GM15510 (cell line): ENCODE data around the gene TGFB1.

Experiments
- POLR2A ChIP-seq: IDR thresholded peaks from 3 replicates; pipeline ENCODE4 v1.6.1; 2011; ENCODE audit warnings: borderline replicate concordance; ENCODE audit not compliant: insufficient read length; ENCODE audit errors: extremely low read depth

The TGFB1 gene

DNA sequence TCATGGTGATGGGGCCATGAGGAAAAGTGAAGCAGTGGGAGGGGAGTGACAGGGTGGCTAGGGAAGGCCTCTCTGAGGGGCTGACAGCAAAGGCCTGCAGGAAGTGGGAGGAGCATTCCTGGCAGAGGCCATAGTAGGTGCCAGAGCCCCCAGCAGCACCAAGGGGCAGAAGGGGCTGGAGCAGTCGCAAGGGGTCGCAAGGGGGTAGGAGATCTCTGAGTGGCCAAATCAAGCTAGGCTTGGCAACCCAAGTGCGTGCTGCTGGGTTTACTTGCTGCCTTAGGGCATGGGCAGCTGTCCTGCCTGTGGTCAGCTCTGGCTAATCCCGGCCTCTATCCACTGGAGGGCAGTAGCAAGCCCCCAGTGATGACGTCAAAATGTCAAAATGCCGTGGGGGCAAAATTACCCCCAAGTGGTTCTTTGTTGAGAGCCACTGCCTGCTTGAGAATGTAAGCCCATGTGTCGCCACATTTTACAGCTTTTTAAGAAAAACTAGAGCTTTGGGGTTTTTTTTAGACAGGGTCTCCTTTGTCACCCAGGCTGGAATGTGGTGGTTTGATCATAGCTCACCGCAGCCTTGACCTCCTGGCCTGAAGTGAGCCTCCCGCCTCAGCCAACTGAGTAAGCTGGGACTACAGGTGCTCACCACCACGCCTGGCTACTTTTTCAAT is 32.0 kb downstream of the TGFB1 start:
- TF ChIP-seq POLR2A = no peak

DNA sequence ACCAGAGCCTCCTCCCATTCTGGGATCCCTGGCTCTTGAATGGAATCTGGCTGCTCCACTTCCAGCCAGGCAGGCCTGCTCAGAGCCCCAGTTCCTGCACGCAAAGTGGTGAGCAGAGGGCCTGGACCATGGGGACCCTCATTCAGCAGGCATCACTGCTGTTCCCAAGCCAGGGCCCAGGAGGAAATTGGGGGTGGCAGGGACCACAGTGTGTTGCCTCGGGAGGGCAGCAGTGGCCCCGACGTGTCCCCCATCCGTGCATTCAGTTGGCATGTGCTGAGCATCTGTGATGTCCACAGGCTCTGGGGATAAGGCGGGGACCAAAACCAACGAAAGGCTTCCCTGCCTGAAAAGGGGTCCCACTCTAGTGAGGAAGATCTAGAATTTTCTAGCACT is 32.5 kb downstream of the TGFB1 start:
- TF ChIP-seq POLR2A = no peak

DNA sequence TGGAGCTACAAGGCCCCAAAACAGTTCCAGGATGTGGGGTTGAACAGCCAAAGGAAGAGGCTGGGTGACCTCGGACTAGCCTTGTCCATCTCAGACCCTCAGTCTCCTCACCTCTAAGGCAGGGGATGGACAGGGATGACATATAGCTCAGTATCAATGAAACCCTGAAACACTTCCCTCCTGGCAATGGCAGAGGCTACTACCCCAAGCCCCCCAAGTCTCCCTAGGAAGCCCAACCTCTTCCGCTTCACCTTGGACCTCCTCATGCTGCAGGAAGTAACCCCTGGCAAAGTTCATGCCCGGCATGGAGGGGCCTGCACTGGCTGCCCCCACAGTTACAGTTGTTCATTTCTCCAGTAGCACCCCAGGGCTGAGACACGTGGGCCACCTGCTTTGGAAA is 33.2 kb downstream of the TGFB1 start:
- no peak for TF ChIP-seq POLR2A

DNA sequence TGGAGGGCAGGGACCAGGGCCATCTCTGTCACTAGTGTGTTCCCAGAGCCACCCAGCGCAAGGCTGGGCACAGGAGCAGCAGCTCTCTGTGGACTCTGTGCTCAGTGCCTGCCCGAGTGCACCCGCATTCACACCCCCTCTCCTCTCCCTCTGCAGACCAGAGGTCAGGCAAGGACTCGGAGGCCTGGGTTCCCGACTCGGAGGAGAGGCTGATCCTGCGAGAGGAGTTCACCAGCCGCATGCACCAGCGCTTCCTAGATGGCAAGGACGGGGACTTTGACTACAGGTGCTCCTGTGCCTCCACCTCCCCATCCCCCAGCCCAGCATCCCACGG is 33.6 kb downstream of the TGFB1 start:
- TF ChIP-seq POLR2A = no peak

DNA sequence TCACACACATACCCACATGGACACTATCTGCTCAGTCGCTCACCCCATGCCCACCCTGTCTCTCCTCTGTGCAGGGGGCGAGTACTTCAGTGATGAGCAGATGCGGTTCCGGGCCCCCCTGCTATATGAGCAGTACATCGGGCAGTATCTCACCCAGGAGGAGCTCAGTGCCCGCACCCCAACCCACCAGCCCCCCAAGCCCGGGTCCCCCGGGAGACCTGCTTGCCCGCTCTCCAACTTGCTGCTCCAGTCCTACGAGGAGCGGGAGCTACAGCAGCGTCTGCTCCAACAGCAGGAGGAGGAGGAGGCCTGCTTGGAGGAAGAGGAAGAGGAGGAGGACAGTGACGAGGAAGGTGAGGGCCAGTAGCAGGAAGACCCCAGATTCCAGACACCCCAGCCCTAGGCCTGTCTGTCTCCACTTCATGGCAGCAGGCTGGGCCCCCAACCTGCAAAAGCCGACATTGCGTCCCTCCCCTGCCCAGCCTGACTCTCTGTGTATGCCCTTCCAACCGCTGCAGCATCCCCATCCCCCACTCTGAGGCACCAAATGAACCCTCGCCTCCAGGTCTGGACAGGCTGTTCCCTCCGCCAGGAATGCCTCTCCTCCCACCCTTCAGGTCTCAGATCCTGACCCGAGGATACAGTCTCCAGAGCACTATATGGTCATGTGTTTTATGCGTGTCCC is 34.1 kb downstream of the TGFB1 start:
- TF ChIP-seq POLR2A = no peak

DNA sequence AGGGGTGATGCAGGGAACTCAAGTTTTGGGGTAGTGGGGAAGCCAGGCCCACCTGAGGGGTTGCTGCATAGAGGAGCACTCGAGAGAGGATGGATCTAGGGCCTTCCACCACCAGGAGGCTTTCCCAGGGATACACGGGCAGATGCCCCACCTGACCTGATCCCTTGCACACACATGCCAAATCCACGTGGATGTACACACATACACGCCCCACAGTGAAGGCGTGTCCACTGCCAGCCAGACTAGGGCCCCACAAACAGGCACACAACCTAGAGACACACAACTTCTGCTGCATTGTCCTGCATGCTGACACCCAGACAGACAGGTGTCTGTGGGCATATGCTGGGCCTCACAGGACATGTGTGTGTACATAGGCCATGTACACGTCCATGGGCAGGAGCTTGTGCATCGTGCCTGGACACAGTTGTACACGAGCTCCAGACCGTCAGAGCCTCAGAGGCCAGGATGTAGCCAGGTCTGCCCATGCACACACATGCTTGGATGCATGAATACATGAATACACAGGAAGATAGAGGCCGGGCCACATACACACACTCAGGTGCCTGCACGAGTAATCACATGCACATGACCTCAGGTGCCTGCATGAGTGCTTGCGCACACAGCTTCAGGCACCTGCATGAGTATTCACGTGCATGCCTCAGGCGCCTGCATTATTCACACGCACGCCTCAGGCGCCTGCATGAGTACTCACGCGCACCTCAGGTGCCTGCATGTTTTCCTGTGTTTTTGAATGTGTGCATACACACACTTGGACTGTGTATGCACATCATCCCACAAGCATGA is 34.8 kb downstream of the TGFB1 start:
- peak; percentile 25 for TF ChIP-seq POLR2A

DNA sequence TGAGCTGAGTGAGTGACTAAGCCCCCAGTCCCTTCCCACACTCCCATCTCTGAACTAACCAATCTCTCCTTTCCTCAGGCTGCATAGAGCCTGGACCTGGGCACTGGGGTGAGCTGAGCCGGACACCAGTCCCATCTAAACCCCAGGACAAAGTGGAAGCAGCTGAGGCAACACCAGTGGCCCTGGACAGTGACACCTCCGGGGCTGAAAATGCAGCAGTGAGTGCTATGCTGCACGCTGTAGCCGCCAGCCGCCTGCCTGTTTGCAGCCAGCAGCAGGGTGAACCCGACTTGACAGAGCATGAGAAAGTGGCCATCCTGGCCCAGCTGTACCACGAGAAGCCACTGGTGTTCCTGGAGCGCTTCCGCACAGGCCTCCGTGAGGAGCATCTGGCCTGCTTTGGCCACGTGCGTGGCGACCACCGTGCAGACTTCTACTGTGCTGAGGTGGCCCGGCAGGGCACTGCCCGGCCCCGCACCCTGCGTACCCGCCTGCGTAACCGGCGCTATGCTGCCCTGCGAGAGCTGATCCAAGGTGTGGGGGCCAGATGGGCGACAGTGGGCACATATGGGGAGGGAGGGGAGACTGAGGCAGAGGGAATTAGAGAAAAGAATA is 37.3 kb downstream of the TGFB1 start:
- TF ChIP-seq POLR2A = no peak

DNA sequence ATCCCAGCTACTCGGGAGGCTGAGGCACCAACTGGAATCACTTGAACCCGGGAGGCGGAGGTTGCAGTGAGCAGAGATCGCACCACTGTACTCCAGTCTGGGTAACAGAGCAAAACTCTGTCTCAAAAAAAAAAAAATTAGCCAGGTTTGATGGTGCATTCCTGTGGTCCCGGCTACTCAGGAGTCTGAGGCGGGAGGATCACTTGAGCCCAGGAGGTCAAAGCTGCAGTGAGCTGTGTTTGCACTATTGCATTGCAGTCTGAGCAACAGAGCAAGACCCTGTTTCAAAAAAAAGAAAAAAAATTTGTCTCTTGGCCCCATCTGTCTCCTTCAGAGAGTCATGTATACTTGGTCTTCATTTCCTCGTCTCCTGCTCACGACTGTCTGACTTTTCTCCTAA is 42.1 kb downstream of the TGFB1 start:
- TF ChIP-seq POLR2A = no peak

DNA sequence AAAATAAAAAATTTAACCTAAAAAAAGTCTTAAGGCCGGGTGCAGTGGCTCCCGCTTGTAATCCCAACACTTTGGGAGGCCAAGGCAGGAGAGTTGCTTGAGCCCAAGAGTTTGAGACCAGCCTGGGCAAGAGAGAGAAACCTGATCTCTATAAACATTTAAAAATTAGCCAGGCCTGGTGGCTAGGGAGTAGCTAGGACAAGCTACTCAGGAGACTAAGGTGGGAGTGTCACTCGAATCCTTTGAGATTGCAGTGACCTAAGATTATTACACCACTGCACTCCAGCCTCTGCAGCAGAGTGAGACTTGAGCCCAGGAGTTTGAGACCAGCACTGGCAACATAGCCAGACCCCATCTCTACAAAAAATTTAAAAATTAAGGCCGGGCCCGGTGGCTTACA is 42.6 kb downstream of the TGFB1 start:
- TF ChIP-seq POLR2A = no peak

DNA sequence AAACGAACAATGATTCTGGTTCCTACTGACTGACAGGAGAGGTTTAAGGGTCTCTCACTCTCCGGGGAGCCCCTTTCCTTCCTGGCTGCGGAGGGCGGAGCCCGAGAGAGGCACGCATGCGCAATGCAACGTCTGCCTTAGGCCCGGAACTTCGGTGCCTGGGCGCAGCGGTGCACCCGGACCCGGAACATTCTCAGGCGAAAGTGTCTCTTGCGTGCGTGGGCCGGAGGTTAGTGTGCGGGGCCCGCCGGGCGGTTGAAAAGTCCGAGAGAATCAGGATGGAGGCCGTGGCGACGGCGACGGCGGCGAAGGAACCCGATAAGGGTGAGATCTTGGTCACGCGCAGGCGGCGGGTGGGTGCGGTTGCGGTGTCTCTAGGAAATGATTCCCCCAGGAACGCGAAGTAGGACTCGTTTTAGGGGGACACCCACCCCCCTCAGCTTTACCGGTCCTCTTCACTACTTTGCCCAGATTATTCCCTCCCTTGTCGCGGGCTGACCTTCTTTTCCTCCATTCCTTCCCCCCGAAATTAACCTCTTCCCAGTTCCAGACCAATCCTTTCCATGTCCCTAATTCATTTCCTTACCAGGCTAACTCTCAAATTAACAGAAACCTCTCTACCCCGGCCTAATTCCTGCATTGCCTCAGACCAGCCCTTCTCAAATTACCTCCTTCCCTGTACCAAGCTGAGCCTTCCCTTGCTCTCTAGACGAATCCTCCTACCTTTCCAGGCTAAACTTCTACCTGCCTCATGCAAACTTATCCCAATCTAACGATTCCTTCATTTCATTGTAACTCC is 43.5 kb downstream of the TGFB1 start, which contains the start of gene CCDC97:
Gene CCDC97, plus strand, starts transcription at position 140 of the 799 bp plus-strand sequence. Its CDS starts 139 bp downstream, at position 279.
- TF ChIP-seq POLR2A = peak; percentile 85

DNA sequence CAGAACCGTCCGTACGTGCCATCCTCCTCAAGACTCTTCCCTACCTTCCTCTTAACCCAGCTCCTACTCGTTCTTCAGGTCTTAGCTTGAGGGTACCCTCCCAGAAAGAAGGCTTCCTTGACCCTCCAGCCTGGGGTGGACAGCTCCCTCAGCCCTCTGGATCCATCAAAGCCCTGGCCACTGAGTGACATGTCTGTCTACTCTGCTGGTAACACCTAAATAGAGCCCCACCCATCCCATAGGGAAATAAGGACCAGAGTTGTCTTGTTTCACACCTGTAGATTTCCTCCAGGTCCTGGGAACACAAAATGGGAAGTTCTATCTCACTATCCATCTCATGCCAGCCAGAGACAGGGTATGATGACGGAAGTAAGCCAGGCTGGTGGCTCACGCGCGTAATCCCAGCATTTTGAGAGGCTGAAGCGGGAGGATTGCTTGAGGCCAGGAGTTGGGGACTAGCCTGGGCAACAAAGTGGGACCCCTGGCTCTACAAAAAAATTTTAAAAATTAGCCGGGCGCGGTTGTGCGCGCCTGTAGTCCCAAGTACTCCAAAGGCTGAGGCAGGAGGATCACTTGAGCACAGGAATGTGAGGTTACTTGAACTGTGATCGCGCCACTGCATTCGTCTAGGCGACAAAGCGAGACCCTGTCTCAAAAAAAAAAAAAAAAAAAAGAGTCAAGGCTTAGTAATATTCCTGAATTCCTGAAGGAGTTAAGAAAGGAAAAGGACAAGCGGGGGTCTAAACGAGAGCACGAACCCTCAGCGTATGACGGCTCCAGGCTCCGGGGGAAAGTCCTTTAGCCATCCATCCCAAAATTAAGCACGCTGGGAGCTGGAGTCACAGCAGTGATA is 44.3 kb downstream of the TGFB1 start:
- TF ChIP-seq POLR2A = no peak

DNA sequence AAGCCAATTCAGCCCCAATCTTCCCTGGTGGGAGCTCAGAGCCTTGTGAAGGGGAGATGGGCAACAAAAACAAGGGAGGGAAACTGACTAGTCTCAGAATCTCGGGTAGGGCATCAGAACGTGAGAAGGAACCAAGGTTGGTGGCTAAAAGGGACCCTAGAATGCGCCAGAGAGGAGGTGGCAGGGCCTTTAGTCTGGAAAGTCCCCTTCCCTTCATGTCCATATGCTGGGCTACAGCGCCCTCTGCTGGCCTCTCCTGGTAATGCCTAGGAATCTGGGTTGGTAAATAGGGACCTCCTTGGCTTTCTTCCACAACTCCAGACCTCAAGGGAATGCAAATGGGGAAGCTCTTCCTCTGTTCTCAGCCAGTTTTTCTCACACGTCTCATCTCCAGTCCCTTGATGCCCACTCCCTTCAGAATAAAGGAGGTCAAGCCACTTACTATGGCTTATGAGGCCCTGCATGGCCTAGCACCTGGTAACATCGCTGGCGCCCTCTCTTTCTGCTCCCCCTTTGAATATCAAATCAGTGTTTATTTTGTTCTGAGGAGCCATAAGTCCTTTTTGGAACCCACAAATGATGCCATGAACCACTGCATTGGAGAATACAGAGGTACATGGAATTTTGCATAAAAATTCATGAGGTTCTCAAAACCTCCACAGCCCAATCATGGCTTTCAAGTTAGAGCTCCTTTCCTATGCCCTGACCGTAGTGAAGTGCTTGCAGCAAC is 45.1 kb downstream of the TGFB1 start:
- TF ChIP-seq POLR2A = peak; percentile 32

DNA sequence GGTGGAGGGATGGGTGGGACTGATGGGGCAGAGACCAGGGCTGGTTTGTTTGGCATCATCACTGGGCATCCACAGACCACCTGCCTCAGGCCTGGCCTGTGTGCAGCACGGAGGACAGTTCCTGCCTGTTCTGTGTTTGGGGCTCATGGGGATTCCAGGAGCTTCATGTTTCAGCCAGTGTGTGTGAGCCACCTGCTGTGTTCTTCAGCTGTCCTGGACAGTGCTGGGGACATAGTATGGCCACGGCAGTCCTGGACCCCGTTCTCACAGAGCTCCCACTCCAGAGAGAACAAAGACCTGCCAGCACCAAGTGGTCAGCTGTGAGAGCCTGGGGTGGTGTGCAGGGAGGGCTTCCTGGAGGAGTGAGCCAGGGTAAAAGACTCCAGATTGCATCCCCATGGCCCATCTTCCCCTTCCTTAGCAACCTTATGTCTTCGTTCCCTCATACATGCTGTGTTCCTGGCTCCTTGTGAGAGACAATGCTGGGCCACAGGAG is 45.7 kb downstream of the TGFB1 start:
- no peak for TF ChIP-seq POLR2A
